ENCODE measurements around the gene CRYZL1.

CRYZL1 gene

GRCh38 chr21:33661146-33661545 is 19.6 kb upstream of the CRYZL1 start:
- no peak for DNase-seq (ENCODE audit: low spot score)

- DNase-seq (ENCODE audit: low spot score), result no peak
These were observed 18.9 kb upstream of the CRYZL1 start for GRCh38 chr21:33660406-33660805.

GRCh38 chr21:33659568-33659949 is 18.0 kb upstream of the CRYZL1 start:
- no peak for DNase-seq (ENCODE audit: low spot score)

- no peak for DNase-seq (ENCODE audit: low spot score)
These were observed 17.5 kb upstream of the CRYZL1 start for GRCh38 chr21:33658919-33659567.

GRCh38 chr21:33657124-33657820 is 15.7 kb upstream of the CRYZL1 start:
- no peak for DNase-seq (ENCODE audit: low spot score)

GRCh38 chr21:33655588-33656221 is 14.2 kb upstream of the CRYZL1 start:
- peak; percentile 57 for DNase-seq (ENCODE audit: low spot score)

- no peak for DNase-seq (ENCODE audit: low spot score)
These were observed 12.9 kb upstream of the CRYZL1 start for GRCh38 chr21:33654412-33654811.

- no peak for DNase-seq (ENCODE audit: low spot score)
These were observed 10.6 kb upstream of the CRYZL1 start for GRCh38 chr21:33651965-33652680.

GRCh38 chr21:33650929-33651509 is 9.5 kb upstream of the CRYZL1 start:
- no peak for DNase-seq (ENCODE audit: low spot score)

GRCh38 chr21:33650230-33650629 is 8.7 kb upstream of the CRYZL1 start:
- no peak for DNase-seq (ENCODE audit: low spot score)

- DNase-seq (ENCODE audit: low spot score), result no peak
These were observed 7.0 kb upstream of the CRYZL1 start for GRCh38 chr21:33648555-33648954.

GRCh38 chr21:33647587-33647986 is 6.0 kb upstream of the CRYZL1 start:
- DNase-seq (ENCODE audit: low spot score), result no peak

- no peak for DNase-seq (ENCODE audit: low spot score)
These were observed 4.2 kb upstream of the CRYZL1 start for GRCh38 chr21:33645730-33646129.

GRCh38 chr21:33644383-33645074 is 3.0 kb upstream of the CRYZL1 start:
- no peak for DNase-seq (ENCODE audit: low spot score)

GRCh38 chr21:33643658-33644311 is 2.2 kb upstream of the CRYZL1 start:
- no peak for DNase-seq (ENCODE audit: low spot score)

- DNase-seq (ENCODE audit: low spot score), result peak; percentile 45
These were observed 1.5 kb upstream of the CRYZL1 start for GRCh38 chr21:33642896-33643657.

- peak; percentile 100 for DNase-seq (ENCODE audit: low spot score)
These were observed 720 bp upstream of the CRYZL1 start, which contains the start of gene ITSN1 for GRCh38 chr21:33642027-33642895. Gene ITSN1 (plus strand): TSS chr21:33642501. CDS start chr21:33718829, 76,328 bp downstream.

- DNase-seq (ENCODE audit: low spot score), result no peak
These were observed 717 bp downstream of the CRYZL1 start for GRCh38 chr21:33640697-33641351.

- DNase-seq (ENCODE audit: low spot score), result no peak
These were observed 7.3 kb downstream of the CRYZL1 start for GRCh38 chr21:33634254-33634653.

All from SW480 (cell line).